Transverse colon (tissue), 4 donors: ENCODE results near the gene OTUB2. TPM values are rescaled to one million over a fixed set of nuclear protein-coding genes. Genes with fewer than 3 reads are reported as not detected.

Experiments
- DNase-seq: peaks from one replicate; pipeline ENCODE4 v3.0.0-alpha.2; 2019
- H3K27ac ChIP-seq, 4 donors: fragments of 200-600 bp; sonication (generic); 2 replicates each; pipeline ENCODE4 v1.5.1; 2016 to 2018; ENCODE audit warnings: inconsistent platforms in 4 of 4
- H3K27me3 ChIP-seq: fragments of 200-600 bp; sonication (generic); 2 replicates; pipeline ENCODE4 v1.5.1; 2017; ENCODE audit warnings: inconsistent platforms
- H3K36me3 ChIP-seq, 4 donors: fragments of 200-600 bp; sonication (generic); 2 replicates each; pipeline ENCODE4 v1.5.1; 2017 to 2019; ENCODE audit warnings: inconsistent platforms in 4 of 4
- H3K4me1 ChIP-seq, 4 donors: fragments of 200-600 bp; sonication (generic); 2 replicates each; pipeline ENCODE4 v1.5.1; 2017 to 2020; ENCODE audit warnings: inconsistent platforms in 4 of 4
- H3K4me3 ChIP-seq, 4 donors: fragments of 200-600 bp; sonication (generic); 1 replicate in 1 of 4; 2 replicates in 3 of 4; pipeline versions ENCODE4 v1.5.1 to v1.6.1; 2017 to 2019; ENCODE audit warnings: inconsistent platforms in 4 of 4
- H3K9me3 ChIP-seq, 2 donors: fragments of 200-600 bp; sonication (generic); 2 replicates each; pipeline ENCODE4 v1.5.1; 2017 to 2019; ENCODE audit warnings: inconsistent platforms in 2 of 2
- CTCF ChIP-seq, 5 experiments: fragments of 200-600 bp in 3 of 5; fragments of 450-650 bp in 2 of 5; sonication (generic) in 3 of 5; IDR thresholded peaks; 1 replicate in 2 of 5; 2 replicates in 3 of 5; pipeline ENCODE4 v1.5.1; 2016 to 2017; ENCODE audit warnings: antibody characterized with exemption in 5 of 5, inconsistent platforms in 3 of 5, mild to moderate bottlenecking in 2 of 5, moderate library complexity in 1 of 5
- EP300 ChIP-seq: sonication (generic); formaldehyde crosslinking; IDR thresholded peaks from one replicate; pipeline ENCODE4 v1.6.1; 2017; ENCODE audit warnings: antibody characterized with exemption, low read depth
- POLR2A ChIP-seq: fragments of 450-650 bp; IDR thresholded peaks from one replicate; pipeline ENCODE4 v1.6.1; 2016; ENCODE audit warnings: antibody characterized with exemption, mild to moderate bottlenecking, moderate library complexity
- POLR2AphosphoS5 ChIP-seq, 3 donors: sonication (generic); formaldehyde crosslinking; IDR thresholded peaks; one replicate each; pipeline ENCODE4 v1.6.1; 2016; ENCODE audit warnings: antibody characterized with exemption in 3 of 3
- WGBS, 2 donors: methylation state at CpG; one replicate each; pipeline ENCODE4 v1.1.5; 2018; ENCODE audit warnings: low coverage in 1 of 2; 5-methylcytosine and 5-hydroxymethylcytosine counted together
- in situ Hi-C, 4 donors: fragments of 200-750 bp; cut with MboI; loops; one replicate each; pipeline versions ENCODE4 v1.15.0 to v1.15.1; 2017; ENCODE audit warnings: low sequenced_read_pairs in 3 of 4, low pct_ligation_motif_present in 1 of 4, low pct_unique_long_range_greater_than_20kb in 1 of 4
- intact Hi-C: fragments of 100-400 bp; cut with DNase I; formaldehyde crosslinking; loops from one replicate; pipeline ENCODE4 v1.15.1; 2023; ENCODE audit warnings: low total_unique reads
- total RNA-seq, 4 donors: library from RNA; depleted of rRNA; stranded (reverse); fragments of >200 nt; gene quantifications; one replicate each; pipeline ENCODE4 v1.1.0, GENCODE V29; 2016

The OTUB2 gene
- total RNA-seq, 4 donors from 2014 or later = 2.6 to 2.7 TPM; not detected in 2

GRCh38 chr14:94000267-94000666, 25.9 kb upstream of the OTUB2 start:
- H3K4me1 ChIP-seq = peaks cover 0 to 8% (median 0%) of the 10 kb centered on the region in 4 donors
- no peak for DNase-seq
- intact Hi-C loops = loop anchor here (2.0 kb wide), 1 partner anchor 61 kb away; no protein-coding TSS in a partner anchor
- H3K36me3 ChIP-seq = no peaks in the 10 kb centered on the region
- no peak overlapping the region for H3K4me3 ChIP-seq
- H3K27me3 ChIP-seq = no peaks in the 10 kb centered on the region
- no peaks in the 10 kb centered on the region for H3K9me3 ChIP-seq
- in situ Hi-C loops = loop anchor here in 3 of 4 donors (5.0 kb wide), 2 partner anchors 58 to 63 kb away; no protein-coding TSS in a partner anchor
- no peak overlapping the region for H3K27ac ChIP-seq
- WGBS, 2 donors = 80 to 93% methylated on average over 1 to 6 of the region's 6 CpGs
- no peak for TF ChIP-seq EP300

- H3K9me3 ChIP-seq = no peaks in the 10 kb centered on the region
- no peak overlapping the region for H3K4me3 ChIP-seq
- H3K4me1 ChIP-seq = peaks cover 0 to 8% (median 0%) of the 10 kb centered on the region in 4 donors
- H3K27me3 ChIP-seq = no peaks in the 10 kb centered on the region
- in situ Hi-C loops (loop anchor here in 3 of 4 donors (5.0 kb wide), 2 partner anchors 59 to 64 kb away; no protein-coding TSS in a partner anchor), intact Hi-C loops (loop anchor here (2.0 kb wide), 1 partner anchor 62 kb away; no protein-coding TSS in a partner anchor)
- 75% methylated on average over 13 of the region's 13 CpGs; no CpG with 5 or more reads in 1 of the 2 donors for WGBS, 2 donors
- H3K27ac ChIP-seq = peak overlapping the region in 1 of 4 donors; percentile 41
- H3K36me3 ChIP-seq = no peaks in the 10 kb centered on the region
- TF ChIP-seq POLR2AphosphoS5 (IDR thresholded peaks at IDR 0.05) = no peak
- no peak for DNase-seq
Observed at GRCh38 chr14:94001016-94001415, 25.1 kb upstream of the OTUB2 start.

DNA sequence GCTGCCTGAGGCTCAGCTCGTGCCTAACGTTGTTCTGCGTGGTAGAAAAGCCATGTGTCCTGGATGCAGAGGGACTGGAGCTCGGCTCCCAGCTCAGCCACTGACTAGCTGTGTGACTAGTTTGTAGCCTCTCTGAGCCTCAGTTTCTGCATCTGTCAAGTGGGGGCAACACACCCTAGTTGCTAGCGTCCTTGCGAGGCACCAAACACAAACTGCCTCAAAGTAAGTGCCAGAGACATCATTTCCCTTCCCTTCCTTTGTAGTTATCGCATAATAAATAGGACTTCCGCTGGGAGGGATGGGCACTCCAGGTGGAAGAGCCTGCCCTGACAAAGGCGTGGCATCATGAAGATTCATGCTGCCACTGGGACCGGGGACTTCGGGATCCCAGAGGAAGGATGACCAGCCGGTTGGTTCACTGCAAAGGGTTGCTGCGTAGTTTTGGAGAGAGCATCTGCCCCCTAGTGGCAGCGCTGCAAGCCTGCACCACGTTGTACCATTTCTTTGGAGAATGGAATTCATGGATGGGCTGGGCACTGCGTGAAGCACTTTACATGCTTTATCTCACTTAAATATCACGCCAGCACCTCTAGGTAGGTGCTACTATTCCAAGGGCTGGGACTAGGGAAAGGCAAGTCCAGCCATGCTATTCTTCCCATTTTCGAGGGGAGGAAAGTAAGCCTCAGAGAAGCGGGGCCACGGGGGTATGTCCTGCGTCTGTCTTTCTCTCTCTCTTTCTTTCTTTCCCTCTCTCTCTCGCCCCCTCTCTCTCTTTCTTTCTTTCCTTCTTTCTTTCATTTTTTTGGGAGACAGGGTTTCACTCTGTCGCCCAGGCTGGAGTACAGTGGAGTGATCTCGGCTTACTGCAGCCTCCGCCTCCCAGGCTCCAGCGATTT, 24.4 kb upstream of the OTUB2 start:
- Histone ChIP-seq H3K9me3 (no peaks in the 10 kb centered on the region), H3K27ac (peak overlapping the region in 1 of 4 donors; percentile 41), H3K27me3 (no peaks in the 10 kb centered on the region), H3K4me3 (no peak overlapping the region), H3K36me3 (no peaks in the 10 kb centered on the region), H3K4me1 (peaks cover 0 to 8% (median 0%) of the 10 kb centered on the region in 4 donors)
- intact Hi-C loops = loop anchor here (2.0 kb wide), 1 partner anchor 63 kb away; no protein-coding TSS in a partner anchor
- TF ChIP-seq CTCF (IDR thresholded peaks at IDR 0.05) (peak; percentile 90 to 98 (median 95)), POLR2A (no peak), EP300 (no peak)
- peak; percentile 59 for DNase-seq
- WGBS, 2 donors = 47% methylated on average over 25 of the region's 26 CpGs; no CpG with 5 or more reads in 1 of the 2 donors
- in situ Hi-C loops = loop anchor here in 3 of 4 donors (5.0 kb wide), 2 partner anchors 59 to 64 kb away; no protein-coding TSS in a partner anchor

DNA sequence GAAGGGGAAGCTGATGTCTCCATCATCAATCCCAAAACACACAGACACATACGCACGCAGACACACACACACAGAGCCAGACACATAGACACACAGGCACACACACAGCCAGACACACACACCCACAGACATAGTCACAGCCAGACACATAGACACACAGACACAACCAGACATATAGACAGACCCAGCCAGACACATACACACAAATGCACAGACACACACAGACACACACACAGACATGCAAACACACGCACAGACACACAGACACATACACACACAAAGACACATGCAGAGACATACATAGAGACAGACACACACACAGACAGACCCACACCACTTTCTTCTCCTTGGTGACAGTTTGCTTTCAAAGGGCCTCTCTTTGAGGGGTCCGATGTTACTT, 22.7 kb upstream of the OTUB2 start:
- TF ChIP-seq POLR2AphosphoS5 (IDR thresholded peaks at IDR 0.05) (no peak), CTCF (IDR thresholded peaks at IDR 0.05) (no peak), POLR2A (no peak), EP300 (no peak)
- WGBS, 2 donors = 88% methylated on average over 4 of the region's 4 CpGs; no CpG with 5 or more reads in 1 of the 2 donors
- intact Hi-C loops = no loop called here
- no peaks in the 10 kb centered on the region for H3K9me3 ChIP-seq
- H3K4me3 ChIP-seq = no peak overlapping the region
- H3K27me3 ChIP-seq = no peaks in the 10 kb centered on the region
- peaks cover 0 to 8% (median 0%) of the 10 kb centered on the region in 4 donors for H3K4me1 ChIP-seq
- no peaks in the 10 kb centered on the region for H3K36me3 ChIP-seq
- H3K27ac ChIP-seq = no peak overlapping the region
- no peak for DNase-seq
- in situ Hi-C loops = loop anchor here in 3 of 4 donors (5.0 kb wide), 2 partner anchors 61 to 66 kb away; no protein-coding TSS in a partner anchor

DNA sequence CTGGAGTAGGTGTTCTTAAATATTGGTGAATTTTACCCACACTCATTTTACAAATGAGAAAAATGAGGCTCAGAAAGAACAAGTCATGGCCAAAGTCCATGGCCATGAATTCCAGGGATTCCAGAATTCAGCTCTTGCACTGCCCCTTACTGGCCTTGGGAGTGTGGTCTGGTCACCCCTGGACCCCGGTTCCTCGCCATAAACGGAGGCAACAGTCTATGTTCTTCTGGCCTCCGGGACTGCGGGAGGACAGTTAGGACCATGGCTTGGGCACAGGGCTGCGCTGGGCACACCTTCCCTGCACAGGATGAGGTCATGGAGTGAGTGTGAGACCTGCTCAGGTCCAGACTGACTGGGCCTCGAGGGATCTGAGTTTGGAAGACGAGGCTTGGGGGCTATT, 22.1 kb upstream of the OTUB2 start:
- in situ Hi-C loops (loop anchor here in 3 of 4 donors (5.0 kb wide), 2 partner anchors 62 to 67 kb away; no protein-coding TSS in a partner anchor), intact Hi-C loops (no loop called here)
- H3K9me3 ChIP-seq = no peaks in the 10 kb centered on the region
- no peak overlapping the region for H3K27ac ChIP-seq
- no peak overlapping the region for H3K4me3 ChIP-seq
- H3K27me3 ChIP-seq = no peaks in the 10 kb centered on the region
- 67% methylated on average over 8 of the region's 8 CpGs; no CpG with 5 or more reads in 1 of the 2 donors for WGBS, 2 donors
- TF ChIP-seq POLR2AphosphoS5 (IDR thresholded peaks at IDR 0.05) = no peak
- TF ChIP-seq CTCF (IDR thresholded peaks at IDR 0.05) = no peak
- no peak for TF ChIP-seq EP300
- no peak for TF ChIP-seq POLR2A
- DNase-seq = no peak
- no peaks in the 10 kb centered on the region for H3K36me3 ChIP-seq
- H3K4me1 ChIP-seq = peaks cover 0 to 8% (median 0%) of the 10 kb centered on the region in 4 donors
